ENCODE data around the gene PAOX.
"Not testable (repeated sequence)": the region's sequence is repeated elsewhere in the genome, so short reads cannot be mapped to it uniquely, and the experiment has no call there.

The PAOX gene

GRCh38 chr10:133365461-133366129, 13.5 kb upstream of the PAOX start:
- Histone ChIP-seq H3K36me3 (peaks cover 25% of the 10 kb centered on the region), H3K4me3 (ENCODE audit: low read depth, low read length) (no peak overlapping the region), H3K27me3 (no peaks in the 10 kb centered on the region), H3K9me3 (no peaks in the 10 kb centered on the region), H3K4me1 (no peaks in the 10 kb centered on the region)
- DNase-seq: no peak
- no peak for TF ChIP-seq CTCF (IDR thresholded peaks at IDR 0.05; ENCODE audit: low read depth, low read length)

GRCh38 chr10:133366130-133366478, 13.0 kb upstream of the PAOX start:
- Histone ChIP-seq H3K36me3 (peaks cover 25% of the 10 kb centered on the region), H3K4me1 (no peaks in the 10 kb centered on the region), H3K9me3 (no peaks in the 10 kb centered on the region), H3K27me3 (no peaks in the 10 kb centered on the region), H3K4me3 (ENCODE audit: low read depth, low read length) (no peak overlapping the region)
- DNase-seq: no peak
- TF ChIP-seq CTCF (IDR thresholded peaks at IDR 0.05; ENCODE audit: low read depth, low read length): no peak

- no peaks in the 10 kb centered on the region for H3K27me3 ChIP-seq
Observed at GRCh38 chr10:133366751-133367150, 12.3 kb upstream of the PAOX start.

GRCh38 chr10:133367461-133367860, 11.6 kb upstream of the PAOX start:
- not testable (repeated sequence) for DNase-seq; H3K9me3 ChIP-seq; H3K4me1 ChIP-seq; H3K27me3 ChIP-seq; H3K4me3 ChIP-seq (ENCODE audit: low read depth, low read length)
- peaks cover 25% of the 10 kb centered on the region for H3K36me3 ChIP-seq

More at GRCh38 chr10:133366751-133367150, 12.3 kb upstream of the PAOX start:
- TF ChIP-seq CTCF (IDR thresholded peaks at IDR 0.05; ENCODE audit: low read depth, low read length): no peak
- no peaks in the 10 kb centered on the region for H3K9me3 ChIP-seq
- peaks cover 25% of the 10 kb centered on the region for H3K36me3 ChIP-seq
- no peaks in the 10 kb centered on the region for H3K4me1 ChIP-seq
- no peak for DNase-seq
- no peak overlapping the region for H3K4me3 ChIP-seq (ENCODE audit: low read depth, low read length)

GRCh38 chr10:133368153-133368552, 10.9 kb upstream of the PAOX start:
- no peak for TF ChIP-seq CTCF (IDR thresholded peaks at IDR 0.05; ENCODE audit: low read depth, low read length)
- no peak overlapping the region for H3K4me3 ChIP-seq (ENCODE audit: low read depth, low read length)
- no peaks in the 10 kb centered on the region for H3K9me3 ChIP-seq
- H3K27me3 ChIP-seq: no peaks in the 10 kb centered on the region
- H3K36me3 ChIP-seq: peaks cover 25% of the 10 kb centered on the region
- H3K4me1 ChIP-seq: no peaks in the 10 kb centered on the region
- DNase-seq: no peak

- H3K4me3 ChIP-seq (ENCODE audit: low read depth, low read length): no peak overlapping the region
- peaks cover 25% of the 10 kb centered on the region for H3K36me3 ChIP-seq
- H3K27me3 ChIP-seq: no peaks in the 10 kb centered on the region
- H3K9me3 ChIP-seq: no peaks in the 10 kb centered on the region
- no peak for TF ChIP-seq CTCF (IDR thresholded peaks at IDR 0.05; ENCODE audit: low read depth, low read length)
- no peak for DNase-seq
- no peaks in the 10 kb centered on the region; the same call in 1 of the 2 replicates for H3K4me1 ChIP-seq
Observed at GRCh38 chr10:133370030-133370786, 8.9 kb upstream of the PAOX start.

Data from BE2C (cell line).